Spleen (tissue), 7 donors: ENCODE measurements around the gene ISCA2.

Experiments
- POLR2A ChIP-seq, 3 donors: fragments of 450-650 bp; IDR thresholded peaks; one replicate each; pipeline ENCODE4 v1.5.1; 2017; ENCODE audit warnings: antibody characterized with exemption in 3 of 3, mild to moderate bottlenecking in 1 of 3
- POLR2AphosphoS5 ChIP-seq, 3 donors: sonication (generic); formaldehyde crosslinking; IDR thresholded peaks; one replicate each; pipeline ENCODE4 v1.5.1; 2017; ENCODE audit warnings: antibody characterized with exemption in 3 of 3
- TF ChIP-seq, protein P1 (sequence below), 11 experiments: fragments of 200-600 bp in 7 of 11; fragments of 450-650 bp in 4 of 11; sonication (generic) in 4 of 11; IDR thresholded peaks in 8 of 11; conservative IDR thresholded peaks in 3 of 11; 1 replicate in 7 of 11; 2 replicates in 4 of 11; pipeline versions ENCODE4 v1.4.0 to v1.8.0; 2016 to 2021; ENCODE audit warnings: antibody characterized with exemption in 11 of 11, inconsistent platforms in 4 of 11, mild to moderate bottlenecking in 1 of 11
- donor health status: DM: no; HTN: no; CAD: no; lungs with moderate emphysema.
- donor health status: DM: no; HTN: no; CAD: no.
- donor health status: DM: no; HTN: no; CAD: no.

DNA sequence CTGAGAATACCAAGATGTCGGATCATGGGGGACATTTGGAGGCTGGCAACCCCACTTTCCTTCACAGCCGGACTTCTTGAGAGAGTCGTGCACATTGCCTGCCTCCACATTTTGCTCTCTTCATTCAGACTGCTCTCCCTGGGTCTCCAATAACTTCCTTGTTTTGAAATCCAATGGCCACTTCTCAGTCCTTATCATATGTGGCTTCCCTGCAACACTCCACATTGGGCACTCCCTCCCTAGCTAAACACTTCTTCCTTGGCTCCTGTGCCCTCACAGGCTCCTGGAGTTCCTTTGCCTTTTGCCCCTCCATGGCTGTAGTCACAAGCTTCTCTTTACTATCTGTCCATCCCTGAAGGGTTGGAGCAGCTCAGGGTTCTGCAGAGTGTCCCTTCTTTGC, 30.6 kb upstream of the ISCA2 start:
- TF ChIP-seq, protein P1, sequence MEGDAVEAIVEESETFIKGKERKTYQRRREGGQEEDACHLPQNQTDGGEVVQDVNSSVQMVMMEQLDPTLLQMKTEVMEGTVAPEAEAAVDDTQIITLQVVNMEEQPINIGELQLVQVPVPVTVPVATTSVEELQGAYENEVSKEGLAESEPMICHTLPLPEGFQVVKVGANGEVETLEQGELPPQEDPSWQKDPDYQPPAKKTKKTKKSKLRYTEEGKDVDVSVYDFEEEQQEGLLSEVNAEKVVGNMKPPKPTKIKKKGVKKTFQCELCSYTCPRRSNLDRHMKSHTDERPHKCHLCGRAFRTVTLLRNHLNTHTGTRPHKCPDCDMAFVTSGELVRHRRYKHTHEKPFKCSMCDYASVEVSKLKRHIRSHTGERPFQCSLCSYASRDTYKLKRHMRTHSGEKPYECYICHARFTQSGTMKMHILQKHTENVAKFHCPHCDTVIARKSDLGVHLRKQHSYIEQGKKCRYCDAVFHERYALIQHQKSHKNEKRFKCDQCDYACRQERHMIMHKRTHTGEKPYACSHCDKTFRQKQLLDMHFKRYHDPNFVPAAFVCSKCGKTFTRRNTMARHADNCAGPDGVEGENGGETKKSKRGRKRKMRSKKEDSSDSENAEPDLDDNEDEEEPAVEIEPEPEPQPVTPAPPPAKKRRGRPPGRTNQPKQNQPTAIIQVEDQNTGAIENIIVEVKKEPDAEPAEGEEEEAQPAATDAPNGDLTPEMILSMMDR (IDR thresholded peaks at IDR 0.05 in 8 of 11, conservative IDR thresholded peaks at IDR 0.05 in 3 of 11): no peak
- TF ChIP-seq POLR2AphosphoS5 (IDR thresholded peaks at IDR 0.05) (no peak), POLR2A (IDR thresholded peaks at IDR 0.05) (no peak)
